Erythroblast (primary cell): ENCODE measurements around the gene TRAPPC2.
"Not testable (repeated sequence)": the region's sequence is repeated elsewhere in the genome, so short reads cannot be mapped to it uniquely, and the experiment has no call there.

Experiments
- DNase-seq, 2 experiments: peaks; one replicate each; lab custom pipeline; 2025; lab: John Stamatoyannopoulos, UW
- GATA1 ChIP-seq: IDR thresholded peaks from 2 replicates; pipeline ENCODE4 v1.6.1; 2011; ENCODE audit warnings: low read depth, mild to moderate bottlenecking, control low read depth, low read length, moderate library complexity
- POLR2A ChIP-seq: IDR thresholded peaks from 2 replicates; pipeline ENCODE4 v1.6.1; 2011; ENCODE audit warnings: mild to moderate bottlenecking, low read length

TRAPPC2 gene

GRCh38 chrX:13756381-13756780 is 22.0 kb upstream of the TRAPPC2 start:
- TF ChIP-seq GATA1 = no peak
- TF ChIP-seq POLR2A = no peak

GRCh38 chrX:13755254-13755653 is 20.8 kb upstream of the TRAPPC2 start:
- TF ChIP-seq GATA1 (no peak), POLR2A (no peak)
- no peak for DNase-seq

More at GRCh38 chrX:13756381-13756780, 22.0 kb upstream of the TRAPPC2 start:
- DNase-seq = no peak

GRCh38 chrX:13754765-13755164 is 20.3 kb upstream of the TRAPPC2 start:
- TF ChIP-seq POLR2A = no peak
- TF ChIP-seq GATA1 = no peak
- DNase-seq = no peak

DNA sequence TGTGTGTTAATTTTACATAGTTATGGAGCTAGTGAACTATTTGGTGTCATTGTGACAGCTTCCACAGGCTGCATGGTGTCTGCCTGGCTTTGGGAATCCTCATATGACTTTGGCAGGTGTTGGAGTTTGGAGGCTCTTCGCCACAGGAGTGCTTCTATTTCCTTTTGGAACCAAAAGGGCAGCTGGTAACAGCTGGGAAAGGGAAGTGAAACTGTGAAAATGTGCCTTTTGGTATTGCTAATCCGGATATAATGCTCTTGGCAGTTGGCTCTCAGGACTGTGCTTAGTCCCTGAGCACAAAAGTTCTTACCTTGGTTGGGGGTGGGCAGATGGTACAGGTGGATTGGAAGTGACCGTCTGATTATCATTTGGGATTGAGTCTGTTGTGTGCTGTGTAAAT is 18.2 kb upstream of the TRAPPC2 start:
- TF ChIP-seq GATA1 = no peak
- no peak for TF ChIP-seq POLR2A

DNA sequence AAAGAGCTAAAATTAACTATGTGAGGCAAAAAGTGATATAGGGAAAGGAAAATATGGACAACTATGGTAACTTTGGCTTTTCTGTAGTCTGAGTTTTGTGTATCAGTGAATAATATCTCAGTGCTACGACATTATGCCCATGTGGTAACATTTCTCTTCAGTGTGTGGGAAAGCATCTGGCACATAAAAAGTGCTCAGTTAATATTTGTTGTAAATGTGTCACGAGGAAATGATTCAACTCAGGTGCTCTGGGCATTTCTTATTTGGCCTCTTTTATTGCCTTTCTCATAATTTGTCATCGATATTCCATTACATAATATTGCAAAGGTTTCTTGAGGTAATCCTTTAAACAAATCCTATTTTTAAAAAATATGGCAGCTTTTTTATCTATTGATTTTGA is 17.7 kb upstream of the TRAPPC2 start:
- TF ChIP-seq GATA1 = no peak
- TF ChIP-seq POLR2A = no peak
- no peak for DNase-seq

More for the DNA sequence above, 18.2 kb upstream of the TRAPPC2 start:
- DNase-seq = no peak

- TF ChIP-seq POLR2A (no peak), GATA1 (no peak)
- no peak for DNase-seq
Observed at GRCh38 chrX:13750812-13751211, 16.4 kb upstream of the TRAPPC2 start.

DNA sequence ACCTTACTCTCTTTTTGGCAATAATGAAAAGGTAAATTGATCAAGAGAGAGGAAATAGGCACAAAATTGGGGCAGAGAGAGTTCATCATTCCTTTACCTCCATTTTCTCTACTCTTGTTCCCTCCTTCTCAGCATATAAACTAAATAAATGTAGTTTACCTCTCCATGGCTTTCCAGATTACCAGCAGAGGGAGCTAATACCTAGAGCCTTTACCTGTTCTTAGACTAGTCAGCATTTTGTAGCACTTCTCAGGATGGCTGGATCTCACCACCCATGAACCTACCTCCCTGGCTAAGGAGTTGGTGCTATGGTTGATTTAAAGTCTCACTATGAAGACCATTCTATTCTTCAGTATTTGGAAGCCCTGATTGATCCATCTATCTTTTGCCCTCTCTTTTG is 15.8 kb upstream of the TRAPPC2 start:
- TF ChIP-seq POLR2A (no peak), GATA1 (no peak)
- DNase-seq = peak; percentile 35 to 57

GRCh38 chrX:13748486-13748885 is 14.1 kb upstream of the TRAPPC2 start:
- DNase-seq = no peak
- TF ChIP-seq POLR2A (no peak), GATA1 (no peak)

DNA sequence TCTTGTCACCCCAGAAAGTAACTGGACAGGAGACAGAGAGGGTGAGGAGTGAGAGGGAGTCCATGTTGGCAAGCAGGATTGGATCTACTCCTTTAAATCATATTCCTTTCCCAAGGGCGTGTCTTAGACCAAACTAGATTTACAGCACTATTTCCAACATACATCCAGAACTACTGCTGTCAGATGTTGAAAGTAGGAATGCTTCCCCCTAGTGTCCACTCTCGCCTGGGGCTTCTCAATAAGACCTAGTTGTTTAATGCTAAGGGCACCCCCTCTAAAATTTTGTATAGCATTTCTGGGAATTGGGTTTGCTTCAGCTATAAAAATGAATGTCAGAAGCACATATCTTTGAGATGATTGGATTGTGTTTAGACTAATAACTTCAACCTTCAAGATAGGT is 13.4 kb upstream of the TRAPPC2 start:
- peak; percentile 52 to 66 for DNase-seq
- TF ChIP-seq POLR2A = no peak
- TF ChIP-seq GATA1 = no peak

- DNase-seq = peak in 1 of 2 experiments; percentile 40
- TF ChIP-seq GATA1 = no peak
- TF ChIP-seq POLR2A = no peak
Observed at GRCh38 chrX:13742397-13743176, 8.2 kb upstream of the TRAPPC2 start.

GRCh38 chrX:13741695-13742094 is 7.3 kb upstream of the TRAPPC2 start:
- no peak for DNase-seq
- TF ChIP-seq POLR2A = no peak
- TF ChIP-seq GATA1 = no peak

DNA sequence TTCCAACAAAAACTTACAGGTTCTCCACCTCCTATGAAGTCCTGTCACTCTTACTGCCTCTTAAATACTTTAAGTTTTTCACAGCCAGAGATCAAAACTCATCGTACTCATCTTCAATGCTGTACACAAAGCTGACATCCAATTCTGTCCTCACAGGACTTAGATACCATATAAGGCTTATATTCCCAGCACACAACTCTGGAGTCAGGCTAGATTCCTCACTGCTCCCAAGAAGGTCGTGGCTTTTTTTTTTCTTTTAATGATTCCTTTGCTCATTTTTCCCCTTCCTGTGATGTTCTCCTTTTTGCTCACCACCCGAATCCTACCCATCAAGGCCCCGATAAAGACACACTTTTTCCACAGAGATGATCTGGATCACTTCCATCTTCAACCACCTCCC is 914 bp downstream of the TRAPPC2 start:
- TF ChIP-seq POLR2A = no peak
- no peak for TF ChIP-seq GATA1
- no peak for DNase-seq

DNA sequence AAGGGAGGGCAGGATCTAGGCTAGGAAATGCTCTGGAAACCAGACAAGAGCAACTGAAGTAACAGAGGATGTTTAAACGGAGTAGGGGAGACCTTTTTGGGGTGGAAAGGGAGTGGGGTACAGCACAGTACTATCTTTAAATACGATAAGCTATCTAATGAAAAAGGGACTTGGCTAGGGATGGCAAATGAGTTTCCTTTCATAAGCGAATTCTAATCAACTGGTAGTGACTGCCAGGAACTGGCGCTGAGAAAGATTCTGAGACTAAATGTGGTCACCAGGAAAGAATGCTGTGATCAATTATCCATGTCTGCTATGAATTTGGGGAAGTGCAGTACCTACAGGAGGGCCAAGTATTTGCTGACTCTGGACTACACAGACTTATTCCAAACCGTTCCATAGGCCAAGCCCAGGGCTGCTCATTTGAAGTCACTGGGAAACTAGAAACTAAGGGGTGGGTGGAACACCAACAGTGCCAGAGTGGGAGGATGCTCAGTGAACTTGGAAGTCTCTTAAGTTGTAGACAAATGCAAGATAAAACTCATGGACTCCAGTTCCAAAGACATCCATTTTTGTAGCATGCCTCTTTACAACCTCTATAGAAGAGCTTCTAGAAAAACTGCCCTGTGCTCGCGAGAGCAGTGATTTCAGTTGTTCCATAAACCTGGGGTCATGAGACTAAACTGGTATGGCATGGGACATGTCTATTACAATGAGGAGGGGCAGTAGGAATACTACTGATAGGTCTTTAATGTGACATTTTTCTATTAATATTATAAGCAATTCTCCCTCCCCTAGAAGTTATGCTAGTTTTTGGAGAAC is 2.0 kb downstream of the TRAPPC2 start:
- DNase-seq = no peak
- TF ChIP-seq GATA1 (no peak), POLR2A (no peak)

GRCh38 chrX:13730523-13730922 is 3.9 kb downstream of the TRAPPC2 start:
- DNase-seq = not testable (repeated sequence)

- not testable (repeated sequence) for DNase-seq
Observed at GRCh38 chrX:13726583-13726982, 7.8 kb downstream of the TRAPPC2 start.

DNA sequence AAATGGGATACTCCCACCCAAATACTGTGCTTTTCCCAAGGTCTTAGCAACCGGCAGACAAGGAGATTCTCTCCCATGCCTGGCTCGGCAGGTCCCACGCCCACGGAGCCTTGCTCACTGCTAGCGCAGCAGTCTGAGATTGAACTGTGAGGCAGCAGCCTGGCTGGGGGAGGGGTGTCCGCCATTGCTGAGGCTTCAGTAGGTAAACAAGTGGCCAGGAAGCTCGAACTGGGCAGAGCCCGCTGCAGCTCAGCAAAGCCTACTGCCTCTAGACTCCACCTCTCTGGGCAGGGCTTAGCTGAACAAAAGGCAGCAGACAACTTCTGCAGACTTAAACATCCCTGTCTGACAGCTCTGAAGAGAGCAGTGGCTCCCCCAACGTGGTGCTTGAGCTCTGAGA is 9.5 kb downstream of the TRAPPC2 start:
- not testable (repeated sequence) for DNase-seq
